OCI-M1 (cell line): ENCODE measurements around the gene ST6GALNAC1.

Experiments used
- DNase-seq: peaks from one replicate; lab custom pipeline; 2025; lab: John Stamatoyannopoulos, UW

Gene ST6GALNAC1

GRCh38 chr17:76676629-76677028 is 33.1 kb upstream of the ST6GALNAC1 start:
- no peak for DNase-seq

GRCh38 chr17:76675648-76676047 is 32.1 kb upstream of the ST6GALNAC1 start:
- DNase-seq: no peak

GRCh38 chr17:76674600-76674999 is 31.0 kb upstream of the ST6GALNAC1 start:
- DNase-seq: no peak

- no peak for DNase-seq
Measured at GRCh38 chr17:76673729-76674128, 30.2 kb upstream of the ST6GALNAC1 start.

GRCh38 chr17:76672892-76673291 is 29.3 kb upstream of the ST6GALNAC1 start:
- no peak for DNase-seq

GRCh38 chr17:76672270-76672851 is 28.8 kb upstream of the ST6GALNAC1 start:
- peak; percentile 45 for DNase-seq

- DNase-seq: no peak
Measured at GRCh38 chr17:76671912-76672262, 28.3 kb upstream of the ST6GALNAC1 start.

- peak; percentile 100 for DNase-seq
Measured at GRCh38 chr17:76671123-76671911, 27.8 kb upstream of the ST6GALNAC1 start.

- DNase-seq: no peak
Measured at GRCh38 chr17:76670718-76671122, 27.2 kb upstream of the ST6GALNAC1 start.

- DNase-seq: no peak
Measured at GRCh38 chr17:76670020-76670717, 26.6 kb upstream of the ST6GALNAC1 start.

GRCh38 chr17:76667786-76668453 is 24.4 kb upstream of the ST6GALNAC1 start:
- no peak for DNase-seq

- DNase-seq: no peak
Measured at GRCh38 chr17:76667491-76667755, 23.9 kb upstream of the ST6GALNAC1 start.

GRCh38 chr17:76660656-76661042 is 17.1 kb upstream of the ST6GALNAC1 start:
- no peak for DNase-seq

GRCh38 chr17:76659928-76660655 is 16.5 kb upstream of the ST6GALNAC1 start:
- DNase-seq: peak; percentile 72

GRCh38 chr17:76658242-76658662 is 14.7 kb upstream of the ST6GALNAC1 start:
- DNase-seq: no peak

- DNase-seq: no peak
Measured at GRCh38 chr17:76657505-76658241, 14.1 kb upstream of the ST6GALNAC1 start.

- peak; percentile 61 for DNase-seq
Measured at GRCh38 chr17:76654408-76654807, 10.9 kb upstream of the ST6GALNAC1 start.

- no peak for DNase-seq
Measured at GRCh38 chr17:76650504-76650903, 6.9 kb upstream of the ST6GALNAC1 start.

GRCh38 chr17:76646712-76647111 is 3.2 kb upstream of the ST6GALNAC1 start:
- no peak for DNase-seq

- DNase-seq: no peak
Measured at GRCh38 chr17:76645481-76645880, 1.9 kb upstream of the ST6GALNAC1 start.

GRCh38 chr17:76644995-76645394 is 1.4 kb upstream of the ST6GALNAC1 start:
- no peak for DNase-seq
